Cardiac muscle cell (in vitro differentiated cells and primary cell): ENCODE results near the gene RAP1A. TPM values are rescaled to one million over a fixed set of nuclear protein-coding genes. Genes with fewer than 3 reads are reported as not detected.

Source experiments
- DNase-seq, 2 donors: peaks; one replicate each; pipeline versions ENCODE4 v3.0.0 to v3.0.0-alpha.2; 2010 to 2017; ENCODE audit warnings: low read depth in 1 of 2, low spot score in 1 of 2
- H3K27ac ChIP-seq: fragments of 200-600 bp; sonication (generic); 2 replicates; pipeline ENCODE4 v1.5.1; 2016
- H3K27me3 ChIP-seq: fragments of 200-600 bp; sonication (generic); 2 replicates; pipeline ENCODE4 v1.6.0; 2016; ENCODE audit warnings: control low read depth
- H3K36me3 ChIP-seq: fragments of 200-600 bp; sonication (generic); 2 replicates; pipeline ENCODE4 v1.5.1; 2016; ENCODE audit warnings: control low read depth
- H3K4me1 ChIP-seq: fragments of 200-600 bp; sonication (generic); 2 replicates; pipeline ENCODE4 v1.8.1; 2017; ENCODE audit warnings: low read depth, mild to moderate bottlenecking, mixed run types
- H3K4me3 ChIP-seq: fragments of 200-600 bp; sonication (generic); 2 replicates; pipeline ENCODE4 v1.5.1; 2016; ENCODE audit warnings: mild to moderate bottlenecking
- H3K9me3 ChIP-seq: fragments of 200-600 bp; sonication (generic); 2 replicates; pipeline ENCODE4 v1.5.1; 2017; ENCODE audit warnings: low read depth, mild to moderate bottlenecking, control low read depth
- polyA plus RNA-seq: library from polyadenylated mRNA; unstranded; fragments of >200 nt; fragmentation: Nextera tagmentation; extraction: Ambion mirVana; gene quantifications from 2 replicates; pipeline ENCODE4 v1.2.1, GENCODE V29; 2016
- total RNA-seq: library from RNA; depleted of rRNA; stranded (reverse); fragments of >200 nt; gene quantifications from 2 replicates; pipeline ENCODE4 v1.2.3, GENCODE V29; 2016
- TF ChIP-seq, protein P1 (sequence below): IDR thresholded peaks from 2 replicates; pipeline ENCODE4 v1.5.1; 2012; ENCODE audit warnings: low read depth, mild to moderate bottlenecking, low read length

Gene RAP1A
- total and polyA plus RNA-seq, 2 experiments from 2014 or later: 13.5 to 18.3 TPM

DNA sequence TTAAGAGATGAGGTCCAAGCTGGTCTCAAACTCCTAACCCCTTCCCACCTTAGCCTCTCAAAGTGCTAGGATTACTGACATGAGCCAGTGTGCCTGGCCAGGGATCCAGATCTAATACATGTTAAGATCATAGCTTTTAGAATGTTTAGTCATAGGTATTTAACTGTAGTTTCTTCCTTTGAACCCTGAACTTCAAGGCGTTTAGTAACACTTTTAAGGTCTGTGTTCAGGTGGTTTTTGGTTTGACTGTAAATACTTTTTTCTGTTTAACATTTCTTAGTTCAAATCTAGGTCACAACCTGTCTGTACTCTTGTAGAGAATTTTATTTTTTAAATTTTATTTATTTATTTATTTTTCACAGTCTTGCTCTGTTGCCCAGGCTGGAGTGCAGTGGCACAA is 28.1 kb downstream of the RAP1A start:
- Histone ChIP-seq H3K27ac (no peak overlapping the region), H3K4me1 (no peaks in the 10 kb centered on the region), H3K27me3 (no peaks in the 10 kb centered on the region), H3K36me3 (no peaks in the 10 kb centered on the region), H3K9me3 (no peaks in the 10 kb centered on the region), H3K4me3 (no peak overlapping the region)
- TF ChIP-seq, protein P1, sequence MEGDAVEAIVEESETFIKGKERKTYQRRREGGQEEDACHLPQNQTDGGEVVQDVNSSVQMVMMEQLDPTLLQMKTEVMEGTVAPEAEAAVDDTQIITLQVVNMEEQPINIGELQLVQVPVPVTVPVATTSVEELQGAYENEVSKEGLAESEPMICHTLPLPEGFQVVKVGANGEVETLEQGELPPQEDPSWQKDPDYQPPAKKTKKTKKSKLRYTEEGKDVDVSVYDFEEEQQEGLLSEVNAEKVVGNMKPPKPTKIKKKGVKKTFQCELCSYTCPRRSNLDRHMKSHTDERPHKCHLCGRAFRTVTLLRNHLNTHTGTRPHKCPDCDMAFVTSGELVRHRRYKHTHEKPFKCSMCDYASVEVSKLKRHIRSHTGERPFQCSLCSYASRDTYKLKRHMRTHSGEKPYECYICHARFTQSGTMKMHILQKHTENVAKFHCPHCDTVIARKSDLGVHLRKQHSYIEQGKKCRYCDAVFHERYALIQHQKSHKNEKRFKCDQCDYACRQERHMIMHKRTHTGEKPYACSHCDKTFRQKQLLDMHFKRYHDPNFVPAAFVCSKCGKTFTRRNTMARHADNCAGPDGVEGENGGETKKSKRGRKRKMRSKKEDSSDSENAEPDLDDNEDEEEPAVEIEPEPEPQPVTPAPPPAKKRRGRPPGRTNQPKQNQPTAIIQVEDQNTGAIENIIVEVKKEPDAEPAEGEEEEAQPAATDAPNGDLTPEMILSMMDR: no peak
- DNase-seq: no peak

DNA sequence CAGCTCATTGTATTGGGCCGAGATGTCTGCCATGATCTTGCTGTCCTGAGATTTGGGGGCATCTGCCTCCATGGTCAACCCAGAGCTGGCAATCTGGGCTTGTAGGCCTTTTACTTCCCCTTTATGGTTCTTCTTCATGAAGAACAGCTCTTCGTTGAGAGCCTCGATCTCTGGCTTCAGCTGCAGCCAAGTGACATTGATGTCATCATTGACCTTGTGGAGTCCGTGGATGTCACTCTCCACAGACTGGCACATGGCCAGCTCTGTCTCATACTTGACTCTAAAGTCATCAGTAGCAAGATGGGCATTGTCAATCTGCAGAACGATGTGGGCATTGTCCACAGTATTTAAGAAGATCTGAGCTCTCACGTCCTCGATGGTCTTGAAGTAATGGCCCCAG is 29.2 kb downstream of the RAP1A start:
- TF ChIP-seq, protein P1: no peak
- H3K36me3 ChIP-seq: no peaks in the 10 kb centered on the region
- H3K27ac ChIP-seq: no peak overlapping the region
- no peak overlapping the region for H3K4me3 ChIP-seq
- H3K9me3 ChIP-seq: no peaks in the 10 kb centered on the region
- DNase-seq: no peak
- H3K27me3 ChIP-seq: no peaks in the 10 kb centered on the region
- no peaks in the 10 kb centered on the region for H3K4me1 ChIP-seq

DNA sequence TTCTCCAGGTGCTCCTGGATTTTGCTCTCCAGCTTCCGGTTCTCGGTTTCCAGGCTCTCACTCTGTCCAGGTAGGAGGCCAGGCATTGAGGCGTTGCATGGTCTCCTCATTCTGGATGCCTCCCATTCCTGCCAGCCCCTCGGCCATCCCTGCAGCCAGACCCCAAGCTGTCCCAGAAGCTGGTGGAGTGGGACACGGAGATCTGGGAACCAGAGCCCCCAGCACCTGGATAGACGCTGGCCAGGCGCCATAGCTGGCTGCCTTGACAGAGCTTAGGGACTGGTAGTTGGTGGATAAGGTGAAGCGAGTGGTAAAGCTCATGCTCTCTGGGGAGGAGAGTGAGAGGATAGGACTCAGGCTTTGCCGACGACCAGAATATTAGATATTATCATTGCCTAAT is 29.6 kb downstream of the RAP1A start:
- no peaks in the 10 kb centered on the region for H3K9me3 ChIP-seq
- DNase-seq: no peak
- no peaks in the 10 kb centered on the region for H3K4me1 ChIP-seq
- H3K36me3 ChIP-seq: no peaks in the 10 kb centered on the region
- no peak overlapping the region for H3K27ac ChIP-seq
- TF ChIP-seq, protein P1: no peak
- no peak overlapping the region for H3K4me3 ChIP-seq
- no peaks in the 10 kb centered on the region for H3K27me3 ChIP-seq

DNA sequence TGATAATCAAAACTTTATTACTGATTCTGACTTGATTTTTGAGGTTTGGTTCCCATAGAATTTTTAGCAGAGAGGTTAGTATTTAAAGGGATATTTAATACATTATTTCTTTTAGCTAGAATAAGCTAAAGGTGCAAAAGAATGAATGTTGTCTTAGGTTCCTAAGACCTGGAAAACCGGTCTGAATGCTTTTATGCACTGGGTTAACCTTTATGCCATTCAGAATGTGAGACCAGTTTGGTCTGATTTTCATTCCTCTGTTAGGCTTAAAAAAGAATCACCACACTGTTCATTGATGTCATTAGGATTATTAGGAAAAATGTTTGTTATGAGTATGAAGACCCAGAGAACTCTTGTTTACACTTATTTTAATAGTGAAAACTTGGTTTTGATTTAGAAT is 30.1 kb downstream of the RAP1A start:
- no peak overlapping the region for H3K27ac ChIP-seq
- H3K36me3 ChIP-seq: no peaks in the 10 kb centered on the region
- H3K27me3 ChIP-seq: no peaks in the 10 kb centered on the region
- H3K9me3 ChIP-seq: no peaks in the 10 kb centered on the region
- TF ChIP-seq, protein P1: no peak
- no peak overlapping the region for H3K4me3 ChIP-seq
- no peak for DNase-seq
- no peaks in the 10 kb centered on the region for H3K4me1 ChIP-seq

DNA sequence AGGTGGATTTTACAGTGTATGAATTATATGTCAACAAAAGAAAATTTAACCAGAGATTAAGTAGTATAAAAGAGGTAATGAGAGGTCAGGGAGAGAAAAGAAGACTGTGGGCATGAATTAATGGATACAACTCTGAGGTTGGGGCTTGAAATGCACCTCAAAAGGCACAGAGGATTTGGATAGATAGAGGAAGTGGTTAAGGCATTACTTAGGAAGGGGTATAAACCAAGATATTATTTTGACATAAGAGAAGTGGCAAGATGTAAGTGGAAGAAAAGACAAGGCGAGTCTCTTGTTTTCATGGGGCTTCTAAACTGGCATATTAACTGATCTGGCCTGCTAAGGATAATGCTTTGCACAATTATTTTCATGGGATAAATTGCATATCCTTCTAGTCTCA is 34.1 kb downstream of the RAP1A start:
- Histone ChIP-seq H3K27ac (no peak overlapping the region), H3K4me3 (no peak overlapping the region), H3K9me3 (no peaks in the 10 kb centered on the region), H3K27me3 (no peaks in the 10 kb centered on the region), H3K36me3 (no peaks in the 10 kb centered on the region), H3K4me1 (no peaks in the 10 kb centered on the region)
- TF ChIP-seq, protein P1: no peak
- DNase-seq: no peak

DNA sequence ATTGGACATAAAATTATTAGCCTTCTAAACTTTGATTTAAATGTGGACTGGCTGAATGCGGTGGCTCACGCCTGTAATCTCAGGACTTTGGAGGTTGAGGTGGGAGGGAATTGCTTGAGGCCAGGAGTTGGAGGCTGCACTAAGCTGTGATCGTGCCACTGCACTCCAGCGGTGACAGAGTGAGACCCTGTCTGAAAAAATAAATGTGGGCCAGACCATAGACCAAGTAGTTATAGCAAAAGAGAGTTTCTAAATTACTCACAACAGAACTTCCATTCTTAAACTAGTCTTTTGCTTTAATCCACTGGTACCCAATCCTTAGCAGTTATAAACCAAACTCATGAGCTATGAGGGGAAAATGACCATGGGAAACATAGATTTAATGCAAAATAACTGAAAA is 35.2 kb downstream of the RAP1A start:
- Histone ChIP-seq H3K4me3 (no peak overlapping the region), H3K9me3 (no peaks in the 10 kb centered on the region), H3K27me3 (no peaks in the 10 kb centered on the region), H3K27ac (no peak overlapping the region), H3K36me3 (no peaks in the 10 kb centered on the region), H3K4me1 (no peaks in the 10 kb centered on the region)
- TF ChIP-seq, protein P1: no peak
- DNase-seq: no peak
